ENCODE measurements around the gene HACD4.
"Not testable (repeated sequence)": the region's sequence is repeated elsewhere in the genome, so short reads cannot be mapped to it uniquely, and the experiment has no call there.

Gene HACD4

GRCh38 chr9:21015995-21016394, 15.4 kb downstream of the HACD4 start:
- DNase-seq = no peak

GRCh38 chr9:21015129-21015815, 16.2 kb downstream of the HACD4 start:
- DNase-seq = no peak

- DNase-seq = no peak
These were observed 29.4 kb downstream of the HACD4 start for GRCh38 chr9:21002040-21002439.

GRCh38 chr9:21001581-21001980, 29.9 kb downstream of the HACD4 start:
- DNase-seq = no peak

GRCh38 chr9:20997503-20998076, 33.9 kb downstream of the HACD4 start:
- no peak for DNase-seq

GRCh38 chr9:20996809-20997208, 34.6 kb downstream of the HACD4 start:
- no peak for DNase-seq

GRCh38 chr9:20995616-20996015, 35.8 kb downstream of the HACD4 start:
- no peak for DNase-seq

GRCh38 chr9:20994486-20994885, 37.0 kb downstream of the HACD4 start:
- DNase-seq = no peak

- no peak for DNase-seq
These were observed 40.6 kb downstream of the HACD4 start for GRCh38 chr9:20990867-20991266.

GRCh38 chr9:20989923-20990341, 41.5 kb downstream of the HACD4 start:
- no peak for DNase-seq

- no peak for DNase-seq
These were observed 42.6 kb downstream of the HACD4 start for GRCh38 chr9:20988671-20989315.

- no peak for DNase-seq
These were observed 43.4 kb downstream of the HACD4 start for GRCh38 chr9:20988061-20988460.

- DNase-seq = no peak
These were observed 43.9 kb downstream of the HACD4 start for GRCh38 chr9:20987521-20987920.

- DNase-seq = no peak
These were observed 45.4 kb downstream of the HACD4 start for GRCh38 chr9:20985851-20986600.

- DNase-seq = no peak
These were observed 46.9 kb downstream of the HACD4 start for GRCh38 chr9:20984506-20984905.

GRCh38 chr9:20981486-20981885, 50.0 kb downstream of the HACD4 start:
- no peak for DNase-seq

GRCh38 chr9:20980832-20981455, 50.5 kb downstream of the HACD4 start:
- DNase-seq = no peak

- DNase-seq = no peak
These were observed 53.2 kb downstream of the HACD4 start for GRCh38 chr9:20978249-20978648.

- DNase-seq = not testable (repeated sequence)
These were observed 57.1 kb downstream of the HACD4 start for GRCh38 chr9:20974191-20974938.

GRCh38 chr9:20973246-20973947, 58.0 kb downstream of the HACD4 start:
- DNase-seq = not testable (repeated sequence)

- DNase-seq = no peak
These were observed 58.8 kb downstream of the HACD4 start for GRCh38 chr9:20972684-20973083.
